CD8-positive, alpha-beta memory T cell (primary cell): ENCODE results near the gene TNFRSF1A. TPM values are rescaled to one million over a fixed set of nuclear protein-coding genes. Genes with fewer than 3 reads are reported as not detected.
A peak's percentile ranks its signal among the peaks of the same experiment; 100 is the strongest.

Experiments used
- CTCF ChIA-PET: fragments of 350-600 bp; sonication (Branson Sonifier 250); formaldehyde crosslinking; loops from one replicate; lab custom pipeline; 2021; ENCODE audit warnings: antibody characterized with exemption; lab: Charles Lee
- POLR2A ChIA-PET: fragments of 350-600 bp; sonication (Branson Sonifier 250); formaldehyde crosslinking; loops from one replicate; lab custom pipeline; 2021; ENCODE audit warnings: antibody characterized with exemption; lab: Charles Lee
- DNase-seq, 5 donors: peaks; one replicate each; pipeline versions ENCODE4 v3.0.0 to v3.0.0-alpha.2; 2020 to 2022; ENCODE audit warnings: mixed read lengths in 1 of 5
- H3K27ac ChIP-seq: one replicate; pipeline ENCODE4 v1.7.0; 2013; ENCODE audit warnings: low read depth, mild to moderate bottlenecking, low read length, moderate library complexity
- H3K27me3 ChIP-seq: 2 replicates; pipeline ENCODE4 v1.7.0; 2013; ENCODE audit warnings: low read length, mild to moderate bottlenecking; ENCODE audit not compliant: insufficient read depth, poor library complexity, severe bottlenecking
- H3K36me3 ChIP-seq: 2 replicates; pipeline ENCODE4 v1.7.0; 2013; ENCODE audit warnings: mild to moderate bottlenecking, low read length, moderate library complexity; ENCODE audit not compliant: insufficient read depth
- H3K4me1 ChIP-seq: 2 replicates; pipeline ENCODE4 v1.7.0; 2013; ENCODE audit warnings: mild to moderate bottlenecking, low read length, moderate library complexity; ENCODE audit not compliant: insufficient read depth
- H3K4me3 ChIP-seq: 2 replicates; pipeline ENCODE4 v1.7.0; 2013; ENCODE audit warnings: mild to moderate bottlenecking, low read length
- H3K9me3 ChIP-seq: 2 replicates; pipeline ENCODE4 v1.7.0; 2013; ENCODE audit warnings: mild to moderate bottlenecking, low read length
- H3K27ac Mint-ChIP-seq, 8 donors: one replicate each; pipeline ENCODE4 v1.8.0; 2020 to 2021; ENCODE audit warnings: mixed read lengths in 8 of 8, mild to moderate bottlenecking in 6 of 8, inconsistent platforms in 3 of 8, moderate library complexity in 3 of 8
- H3K27me3 Mint-ChIP-seq, 2 donors: one replicate each; pipeline ENCODE4 v1.8.0; 2020 to 2021; ENCODE audit warnings: mixed read lengths in 2 of 2, mild to moderate bottlenecking in 1 of 2, moderate library complexity in 1 of 2
- H3K36me3 Mint-ChIP-seq, 3 donors: one replicate each; pipeline ENCODE4 v1.8.0; 2020 to 2021; ENCODE audit warnings: mixed read lengths in 3 of 3, inconsistent platforms in 1 of 3, mild to moderate bottlenecking in 1 of 3
- H3K4me1 Mint-ChIP-seq, 3 donors: one replicate each; pipeline ENCODE4 v1.8.0; 2020 to 2021; ENCODE audit warnings: mixed read lengths in 3 of 3, inconsistent platforms in 1 of 3, mild to moderate bottlenecking in 1 of 3
- H3K4me3 Mint-ChIP-seq, 7 donors: one replicate each; pipeline ENCODE4 v1.8.0; 2020 to 2021; ENCODE audit warnings: mixed read lengths in 7 of 7, mild to moderate bottlenecking in 6 of 7, moderate library complexity in 4 of 7, inconsistent platforms in 2 of 7
- H3K9me3 Mint-ChIP-seq, 5 donors: one replicate each; pipeline ENCODE4 v1.8.0; 2020 to 2022; ENCODE audit warnings: mixed read lengths in 5 of 5, mild to moderate bottlenecking in 3 of 5, moderate library complexity in 2 of 5, inconsistent platforms in 1 of 5
- polyA plus RNA-seq: library from polyadenylated mRNA; unstranded; fragments of 300-500 nt; fragmentation: Illumina TruSeq; gene quantifications from one replicate; pipeline ENCODE4 v1.2.3, GENCODE V29; 2021
- total RNA-seq, 2 experiments: library from RNA; stranded (reverse); gene quantifications; one replicate each; pipeline ENCODE4 v1.2.3, GENCODE V29; 2021

Gene TNFRSF1A
- total and polyA plus RNA-seq, 3 experiments from 2014 or later = 57.1 to 62.9 (median 62.1) TPM

- H3K9me3 ChIP-seq = no peaks in the 10 kb centered on the region
- Mint-ChIP-seq H3K9me3 (no peaks in the 10 kb centered on the region), H3K4me1 (peaks cover 3% of the 10 kb centered on the region in 3 donors), H3K27me3 (peaks cover 13 to 30% of the 10 kb centered on the region in 2 donors), H3K36me3 (no peaks in the 10 kb centered on the region), H3K4me3 (no peak within 1 kb of the TSS), H3K27ac (no peak within 1 kb of the TSS)
- no peak within 1 kb of the TSS for H3K4me3 ChIP-seq
- CTCF ChIA-PET = interaction anchor here (1.3 kb wide), 1 partner anchor 16 kb away, joined by 4 read pairs; no protein-coding TSS in a partner anchor
- no peaks in the 10 kb centered on the region for H3K4me1 ChIP-seq
- peaks cover 16% of the 10 kb centered on the region for H3K27me3 ChIP-seq
- no peak for DNase-seq
- POLR2A ChIA-PET = no interaction called here
- no peaks in the 10 kb centered on the region for H3K36me3 ChIP-seq
- peak within 1 kb of the TSS; percentile 59 for H3K27ac ChIP-seq
These were observed 42.0 kb upstream of the TNFRSF1A start, which contains the start of gene LTBR for GRCh38 chr12:6383572-6384498. TSS of gene LTBR (plus strand) at chr12:6384162. CDS start at chr12:6384359, 197 bp downstream.

- Mint-ChIP-seq H3K4me1 (peaks cover 3% of the 10 kb centered on the region in 3 donors), H3K4me3 (no peak overlapping the region), H3K36me3 (no peaks in the 10 kb centered on the region), H3K9me3 (no peaks in the 10 kb centered on the region), H3K27ac (no peak overlapping the region), H3K27me3 (peaks cover 11 to 30% of the 10 kb centered on the region in 2 donors)
- no peaks in the 10 kb centered on the region for H3K4me1 ChIP-seq
- CTCF ChIA-PET = interaction anchor here (1.3 kb wide), 1 partner anchor 15 kb away, joined by 4 read pairs; no protein-coding TSS in a partner anchor
- peaks cover 16% of the 10 kb centered on the region for H3K27me3 ChIP-seq
- no peaks in the 10 kb centered on the region for H3K36me3 ChIP-seq
- no peak overlapping the region for H3K4me3 ChIP-seq
- POLR2A ChIA-PET = no interaction called here
- H3K27ac ChIP-seq = peak overlapping the region; percentile 59
- H3K9me3 ChIP-seq = no peaks in the 10 kb centered on the region
- no peak for DNase-seq
These were observed 41.1 kb upstream of the TNFRSF1A start for GRCh38 chr12:6382982-6383381.

- peaks cover 6 to 8% (median 7%) of the 10 kb centered on the region in 3 donors for H3K4me1 Mint-ChIP-seq
- Histone ChIP-seq H3K27me3 (peaks cover 16% of the 10 kb centered on the region), H3K9me3 (no peaks in the 10 kb centered on the region), H3K27ac (no peak overlapping the region), H3K4me3 (no peak overlapping the region), H3K4me1 (peaks cover 4% of the 10 kb centered on the region), H3K36me3 (no peaks in the 10 kb centered on the region)
- H3K4me3 Mint-ChIP-seq = no peak overlapping the region
- POLR2A ChIA-PET = no interaction called here
- no peak for DNase-seq
- no peaks in the 10 kb centered on the region for H3K9me3 Mint-ChIP-seq
- no peak overlapping the region for H3K27ac Mint-ChIP-seq
- H3K36me3 Mint-ChIP-seq = no peaks in the 10 kb centered on the region
- peaks cover 11 to 30% of the 10 kb centered on the region in 2 donors for H3K27me3 Mint-ChIP-seq
- CTCF ChIA-PET = no interaction called here
These were observed 40.5 kb upstream of the TNFRSF1A start for GRCh38 chr12:6382371-6382770.

- H3K9me3 Mint-ChIP-seq = no peaks in the 10 kb centered on the region
- POLR2A ChIA-PET = interaction anchor here (0.7 kb wide), 1 partner anchor 1865 kb away, joined by 5 read pairs; no protein-coding TSS in a partner anchor
These were observed 38.6 kb upstream of the TNFRSF1A start for GRCh38 chr12:6380141-6381121.

GRCh38 chr12:6378709-6379472, 37.0 kb upstream of the TNFRSF1A start:
- Histone ChIP-seq H3K27me3 (peaks cover 11% of the 10 kb centered on the region), H3K36me3 (no peaks in the 10 kb centered on the region), H3K4me1 (peaks cover 20% of the 10 kb centered on the region), H3K4me3 (no peak overlapping the region), H3K27ac (no peak overlapping the region), H3K9me3 (no peaks in the 10 kb centered on the region)
- POLR2A ChIA-PET = no interaction called here
- Mint-ChIP-seq H3K36me3 (no peaks in the 10 kb centered on the region), H3K9me3 (no peaks in the 10 kb centered on the region), H3K4me3 (no peak overlapping the region), H3K4me1 (peaks cover 19 to 26% (median 23%) of the 10 kb centered on the region in 3 donors), H3K27ac (peak overlapping the region in 1 of 8 donors; percentile 31), H3K27me3 (peaks cover 8 to 30% of the 10 kb centered on the region in 2 donors)
- CTCF ChIA-PET = interaction anchor here (0.9 kb wide), 1 partner anchor 43 kb away, joined by 3 read pairs; no protein-coding TSS in a partner anchor
- DNase-seq = no peak

More at GRCh38 chr12:6380141-6381121, 38.6 kb upstream of the TNFRSF1A start:
- H3K27ac ChIP-seq = no peak overlapping the region
- H3K27me3 ChIP-seq = peaks cover 16% of the 10 kb centered on the region
- CTCF ChIA-PET = interaction anchor here (1.3 kb wide), 1 partner anchor 57 kb away, joined by 5 read pairs; no protein-coding TSS in a partner anchor
- peaks cover 20% of the 10 kb centered on the region for H3K4me1 ChIP-seq
- Mint-ChIP-seq H3K4me3 (no peak overlapping the region), H3K4me1 (peaks cover 19 to 26% (median 21%) of the 10 kb centered on the region in 3 donors), H3K27ac (no peak overlapping the region), H3K36me3 (no peaks in the 10 kb centered on the region), H3K27me3 (peaks cover 8 to 30% of the 10 kb centered on the region in 2 donors)
- H3K4me3 ChIP-seq = no peak overlapping the region
- DNase-seq = no peak
- no peaks in the 10 kb centered on the region for H3K36me3 ChIP-seq
- H3K9me3 ChIP-seq = no peaks in the 10 kb centered on the region

- no peak overlapping the region for H3K27ac ChIP-seq
- ChIA-PET CTCF (interaction anchor here (1.8 kb wide), 1 partner anchor 10 kb away, joined by 6 read pairs; no protein-coding TSS in a partner anchor), POLR2A (no interaction called here)
- no peak overlapping the region for H3K4me3 ChIP-seq
- H3K4me1 ChIP-seq = peaks cover 20% of the 10 kb centered on the region
- Mint-ChIP-seq H3K36me3 (no peaks in the 10 kb centered on the region), H3K27ac (peak overlapping the region in 1 of 8 donors; percentile 11), H3K4me1 (peaks cover 20 to 35% (median 23%) of the 10 kb centered on the region in 3 donors), H3K9me3 (no peaks in the 10 kb centered on the region), H3K4me3 (peak overlapping the region in 3 of 7 donors; percentile 56 to 69 (median 66)), H3K27me3 (peaks cover 7 to 22% of the 10 kb centered on the region in 2 donors)
- H3K36me3 ChIP-seq = no peaks in the 10 kb centered on the region
- H3K27me3 ChIP-seq = peaks cover 2% of the 10 kb centered on the region
- DNase-seq = no peak
- H3K9me3 ChIP-seq = no peaks in the 10 kb centered on the region
These were observed 35.8 kb upstream of the TNFRSF1A start for GRCh38 chr12:6377667-6377994.
